ENCODE results near the gene PLAC8L1. TPM values are rescaled to one million over a fixed set of nuclear protein-coding genes. Genes with fewer than 3 reads are reported as not detected.

Gene PLAC8L1
- total RNA-seq, 1 experiment from 2014 or later: 1.4 TPM

GRCh38 chr5:146071171-146071570, 34.2 kb downstream of the PLAC8L1 start:
- TF ChIP-seq, protein P1, sequence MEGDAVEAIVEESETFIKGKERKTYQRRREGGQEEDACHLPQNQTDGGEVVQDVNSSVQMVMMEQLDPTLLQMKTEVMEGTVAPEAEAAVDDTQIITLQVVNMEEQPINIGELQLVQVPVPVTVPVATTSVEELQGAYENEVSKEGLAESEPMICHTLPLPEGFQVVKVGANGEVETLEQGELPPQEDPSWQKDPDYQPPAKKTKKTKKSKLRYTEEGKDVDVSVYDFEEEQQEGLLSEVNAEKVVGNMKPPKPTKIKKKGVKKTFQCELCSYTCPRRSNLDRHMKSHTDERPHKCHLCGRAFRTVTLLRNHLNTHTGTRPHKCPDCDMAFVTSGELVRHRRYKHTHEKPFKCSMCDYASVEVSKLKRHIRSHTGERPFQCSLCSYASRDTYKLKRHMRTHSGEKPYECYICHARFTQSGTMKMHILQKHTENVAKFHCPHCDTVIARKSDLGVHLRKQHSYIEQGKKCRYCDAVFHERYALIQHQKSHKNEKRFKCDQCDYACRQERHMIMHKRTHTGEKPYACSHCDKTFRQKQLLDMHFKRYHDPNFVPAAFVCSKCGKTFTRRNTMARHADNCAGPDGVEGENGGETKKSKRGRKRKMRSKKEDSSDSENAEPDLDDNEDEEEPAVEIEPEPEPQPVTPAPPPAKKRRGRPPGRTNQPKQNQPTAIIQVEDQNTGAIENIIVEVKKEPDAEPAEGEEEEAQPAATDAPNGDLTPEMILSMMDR (IDR thresholded peaks at IDR 0.05; ENCODE audit: unreplicated experiment): no peak
- peaks cover 5% of the 10 kb centered on the region for H3K36me3 Mint-ChIP-seq (ENCODE audit: insufficient read depth, unreplicated experiment)
- H3K27me3 Mint-ChIP-seq (ENCODE audit: unreplicated experiment): no peaks in the 10 kb centered on the region
- CTCF ChIA-PET: no interaction called here
- no peak for DNase-seq
- no peaks in the 10 kb centered on the region for H3K9me3 Mint-ChIP-seq (ENCODE audit: low read depth, unreplicated experiment)
- H3K27ac Mint-ChIP-seq (ENCODE audit: unreplicated experiment): no peak overlapping the region
- intact Hi-C loops (cut with micrococcal nuclease; ENCODE audit: unreplicated experiment): no loop called here
- no peak overlapping the region for H3K4me3 Mint-ChIP-seq (ENCODE audit: low read depth, unreplicated experiment)
- BruUV-seq (replicated peaks): no TSS peak
- no peaks in the 10 kb centered on the region for H3K4me1 Mint-ChIP-seq (ENCODE audit: low read depth, unreplicated experiment)

- intact Hi-C loops (cut with micrococcal nuclease; ENCODE audit: unreplicated experiment): no loop called here
- CTCF ChIA-PET: no interaction called here
- H3K36me3 Mint-ChIP-seq (ENCODE audit: insufficient read depth, unreplicated experiment): peaks cover 5% of the 10 kb centered on the region
- no peaks in the 10 kb centered on the region for H3K9me3 Mint-ChIP-seq (ENCODE audit: low read depth, unreplicated experiment)
- TF ChIP-seq, protein P1 (IDR thresholded peaks at IDR 0.05; ENCODE audit: unreplicated experiment): no peak
- DNase-seq: no peak
- H3K27me3 Mint-ChIP-seq (ENCODE audit: unreplicated experiment): no peaks in the 10 kb centered on the region
- no peak overlapping the region for H3K4me3 Mint-ChIP-seq (ENCODE audit: low read depth, unreplicated experiment)
- H3K27ac Mint-ChIP-seq (ENCODE audit: unreplicated experiment): no peak overlapping the region
- no TSS peak for BruUV-seq (replicated peaks)
- H3K4me1 Mint-ChIP-seq (ENCODE audit: low read depth, unreplicated experiment): no peaks in the 10 kb centered on the region
Measured at GRCh38 chr5:146070746-146071145, 34.6 kb downstream of the PLAC8L1 start.

DNA sequence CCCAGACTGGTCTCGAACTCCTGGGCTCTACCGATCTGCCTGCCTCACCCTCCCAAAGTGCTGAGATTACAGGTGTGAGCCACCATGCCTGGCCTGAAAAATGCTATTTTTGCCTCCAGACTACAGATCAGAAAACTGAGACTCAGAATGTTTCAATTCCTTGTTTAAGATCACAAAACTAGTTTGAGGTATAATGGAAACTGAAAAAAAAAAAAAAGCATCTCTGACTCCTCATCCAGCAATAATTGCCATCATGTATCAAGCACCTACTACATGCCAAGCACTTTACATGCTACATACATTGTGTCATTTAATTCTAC, 35.6 kb downstream of the PLAC8L1 start:
- no peaks in the 10 kb centered on the region for H3K27me3 Mint-ChIP-seq (ENCODE audit: unreplicated experiment)
- DNase-seq: no peak
- intact Hi-C loops (cut with micrococcal nuclease; ENCODE audit: unreplicated experiment): no loop called here
- H3K4me1 Mint-ChIP-seq (ENCODE audit: low read depth, unreplicated experiment): no peaks in the 10 kb centered on the region
- no TSS peak for BruUV-seq (replicated peaks)
- no peak overlapping the region for H3K4me3 Mint-ChIP-seq (ENCODE audit: low read depth, unreplicated experiment)
- H3K36me3 Mint-ChIP-seq (ENCODE audit: insufficient read depth, unreplicated experiment): peaks cover 5% of the 10 kb centered on the region
- CTCF ChIA-PET: no interaction called here
- TF ChIP-seq, protein P1 (IDR thresholded peaks at IDR 0.05; ENCODE audit: unreplicated experiment): no peak
- no peaks in the 10 kb centered on the region for H3K9me3 Mint-ChIP-seq (ENCODE audit: low read depth, unreplicated experiment)
- no peak overlapping the region for H3K27ac Mint-ChIP-seq (ENCODE audit: unreplicated experiment)

- BruUV-seq (replicated peaks): no TSS peak
- Mint-ChIP-seq H3K4me1 (ENCODE audit: low read depth, unreplicated experiment) (no peaks in the 10 kb centered on the region), H3K27me3 (ENCODE audit: unreplicated experiment) (no peaks in the 10 kb centered on the region), H3K36me3 (ENCODE audit: insufficient read depth, unreplicated experiment) (peaks cover 5% of the 10 kb centered on the region), H3K4me3 (ENCODE audit: low read depth, unreplicated experiment) (no peak overlapping the region), H3K9me3 (ENCODE audit: low read depth, unreplicated experiment) (no peaks in the 10 kb centered on the region), H3K27ac (ENCODE audit: unreplicated experiment) (no peak overlapping the region)
- DNase-seq: no peak
- CTCF ChIA-PET: no interaction called here
- intact Hi-C loops (cut with micrococcal nuclease; ENCODE audit: unreplicated experiment): no loop called here
- TF ChIP-seq, protein P1 (IDR thresholded peaks at IDR 0.05; ENCODE audit: unreplicated experiment): no peak
Measured at GRCh38 chr5:146068977-146069779, 36.2 kb downstream of the PLAC8L1 start.
